ENCODE measurements around the gene PCDH9.

GRCh38 chr13:66262330-66262729 is 967.8 kb downstream of the PCDH9 start:
- TF ChIP-seq, protein P1, sequence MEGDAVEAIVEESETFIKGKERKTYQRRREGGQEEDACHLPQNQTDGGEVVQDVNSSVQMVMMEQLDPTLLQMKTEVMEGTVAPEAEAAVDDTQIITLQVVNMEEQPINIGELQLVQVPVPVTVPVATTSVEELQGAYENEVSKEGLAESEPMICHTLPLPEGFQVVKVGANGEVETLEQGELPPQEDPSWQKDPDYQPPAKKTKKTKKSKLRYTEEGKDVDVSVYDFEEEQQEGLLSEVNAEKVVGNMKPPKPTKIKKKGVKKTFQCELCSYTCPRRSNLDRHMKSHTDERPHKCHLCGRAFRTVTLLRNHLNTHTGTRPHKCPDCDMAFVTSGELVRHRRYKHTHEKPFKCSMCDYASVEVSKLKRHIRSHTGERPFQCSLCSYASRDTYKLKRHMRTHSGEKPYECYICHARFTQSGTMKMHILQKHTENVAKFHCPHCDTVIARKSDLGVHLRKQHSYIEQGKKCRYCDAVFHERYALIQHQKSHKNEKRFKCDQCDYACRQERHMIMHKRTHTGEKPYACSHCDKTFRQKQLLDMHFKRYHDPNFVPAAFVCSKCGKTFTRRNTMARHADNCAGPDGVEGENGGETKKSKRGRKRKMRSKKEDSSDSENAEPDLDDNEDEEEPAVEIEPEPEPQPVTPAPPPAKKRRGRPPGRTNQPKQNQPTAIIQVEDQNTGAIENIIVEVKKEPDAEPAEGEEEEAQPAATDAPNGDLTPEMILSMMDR (IDR thresholded peaks at IDR 0.05), result no peak
- TF ChIP-seq POLR2A (IDR thresholded peaks at IDR 0.05), result no peak
